Right lobe of liver (tissue), 4 donors: Measurements from ENCODE around the gene ZBTB9.

Source experiments
- POLR2A ChIP-seq: fragments of 450-650 bp; IDR thresholded peaks from one replicate; pipeline ENCODE4 v1.6.1; 2017; ENCODE audit warnings: antibody characterized with exemption, mild to moderate bottlenecking
- TF ChIP-seq, protein P1 (sequence below), 4 donors: fragments of 200-600 bp in 3 of 4; fragments of 450-650 bp in 1 of 4; IDR thresholded peaks; one replicate each; pipeline versions ENCODE4 v1.5.1 to v1.8.0; 2016 to 2022; ENCODE audit warnings: antibody characterized with exemption in 4 of 4, mild to moderate bottlenecking in 2 of 4
- donor health status: DM: no; HTN: no; CAD: no.
- donor health status: DM: no; HTN: no; CAD: no.
- donor health status: DM: no; HTN: yes; CAD: no.

DNA sequence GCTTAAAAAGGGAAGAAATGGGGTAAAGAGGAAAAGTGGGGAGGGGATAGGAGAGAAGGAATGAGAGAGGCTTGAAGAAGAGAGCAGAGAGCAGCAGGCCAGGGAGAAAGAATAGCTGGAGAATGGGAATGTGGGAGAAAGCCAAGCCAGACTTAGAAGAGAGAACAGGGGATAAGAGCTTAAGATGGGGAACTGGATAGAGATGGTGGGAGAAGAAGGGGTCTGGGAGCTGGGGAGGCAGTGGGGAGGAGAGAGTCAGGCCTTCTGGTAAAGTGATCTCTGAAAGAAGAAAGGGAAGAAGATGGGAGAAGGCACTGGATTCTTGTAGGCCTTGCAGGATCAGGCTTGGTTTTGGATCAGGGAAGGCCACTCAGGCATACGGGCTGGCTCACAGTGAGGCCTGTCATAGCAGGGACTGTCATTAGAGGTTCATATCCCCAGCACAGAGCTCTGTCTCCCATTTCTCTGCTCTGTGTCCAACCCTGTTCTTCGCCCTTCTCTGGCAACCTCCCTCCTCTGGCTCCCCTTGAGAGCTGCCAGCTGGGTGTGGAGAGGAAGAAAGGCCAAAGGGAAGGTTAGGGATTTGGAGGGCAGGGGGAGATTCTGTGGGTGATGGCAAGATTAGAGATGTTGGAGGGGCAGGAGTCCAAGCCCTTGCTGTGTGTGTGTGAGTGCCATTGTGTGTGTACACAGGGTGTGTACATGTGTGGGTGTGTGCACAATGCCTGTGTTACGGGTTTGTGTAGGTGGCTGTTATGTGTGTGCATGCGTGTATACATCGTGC lies 25.2 kb upstream of the ZBTB9 start:
- TF ChIP-seq, protein P1, sequence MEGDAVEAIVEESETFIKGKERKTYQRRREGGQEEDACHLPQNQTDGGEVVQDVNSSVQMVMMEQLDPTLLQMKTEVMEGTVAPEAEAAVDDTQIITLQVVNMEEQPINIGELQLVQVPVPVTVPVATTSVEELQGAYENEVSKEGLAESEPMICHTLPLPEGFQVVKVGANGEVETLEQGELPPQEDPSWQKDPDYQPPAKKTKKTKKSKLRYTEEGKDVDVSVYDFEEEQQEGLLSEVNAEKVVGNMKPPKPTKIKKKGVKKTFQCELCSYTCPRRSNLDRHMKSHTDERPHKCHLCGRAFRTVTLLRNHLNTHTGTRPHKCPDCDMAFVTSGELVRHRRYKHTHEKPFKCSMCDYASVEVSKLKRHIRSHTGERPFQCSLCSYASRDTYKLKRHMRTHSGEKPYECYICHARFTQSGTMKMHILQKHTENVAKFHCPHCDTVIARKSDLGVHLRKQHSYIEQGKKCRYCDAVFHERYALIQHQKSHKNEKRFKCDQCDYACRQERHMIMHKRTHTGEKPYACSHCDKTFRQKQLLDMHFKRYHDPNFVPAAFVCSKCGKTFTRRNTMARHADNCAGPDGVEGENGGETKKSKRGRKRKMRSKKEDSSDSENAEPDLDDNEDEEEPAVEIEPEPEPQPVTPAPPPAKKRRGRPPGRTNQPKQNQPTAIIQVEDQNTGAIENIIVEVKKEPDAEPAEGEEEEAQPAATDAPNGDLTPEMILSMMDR (IDR thresholded peaks at IDR 0.05), result no peak
- TF ChIP-seq POLR2A, result no peak
